ENCODE data around the gene APEH.

The APEH gene

GRCh38 chr3:49673715-49674496 is at the start of gene APEH:
Gene APEH (plus strand): TSS chr3:49674351. CDS start chr3:49674402, 51 bp downstream.
- peak; percentile 92 to 94 for DNase-seq (ENCODE audit: low read depth in 2 of 2)

- no peak for DNase-seq (ENCODE audit: low read depth in 2 of 2)
These were observed 49.1 kb upstream of the APEH start for GRCh38 chr3:49625071-49625470.

- peak; percentile 66 to 73 for DNase-seq (ENCODE audit: low read depth in 2 of 2)
These were observed 48.0 kb upstream of the APEH start for GRCh38 chr3:49626101-49626581.

- no peak for DNase-seq (ENCODE audit: low read depth in 2 of 2)
These were observed 47.4 kb upstream of the APEH start for GRCh38 chr3:49626796-49627195.

- DNase-seq (ENCODE audit: low read depth in 2 of 2) = no peak
These were observed 46.5 kb upstream of the APEH start for GRCh38 chr3:49627634-49628033.

- no peak for DNase-seq (ENCODE audit: low read depth in 2 of 2)
These were observed 45.9 kb upstream of the APEH start for GRCh38 chr3:49628249-49628648.

GRCh38 chr3:49629451-49629850 is 44.7 kb upstream of the APEH start:
- no peak for DNase-seq (ENCODE audit: low read depth in 2 of 2)

GRCh38 chr3:49629866-49630265 is 44.3 kb upstream of the APEH start:
- DNase-seq (ENCODE audit: low read depth in 2 of 2) = no peak

GRCh38 chr3:49630784-49631183 is 43.4 kb upstream of the APEH start:
- DNase-seq (ENCODE audit: low read depth in 2 of 2) = no peak

- DNase-seq (ENCODE audit: low read depth in 2 of 2) = no peak
These were observed 39.4 kb upstream of the APEH start for GRCh38 chr3:49634736-49635135.

- no peak for DNase-seq (ENCODE audit: low read depth in 2 of 2)
These were observed 37.1 kb upstream of the APEH start for GRCh38 chr3:49636883-49637609.

GRCh38 chr3:49638445-49638844 is 35.7 kb upstream of the APEH start:
- DNase-seq (ENCODE audit: low read depth in 2 of 2) = no peak

GRCh38 chr3:49639551-49639950 is 34.6 kb upstream of the APEH start:
- DNase-seq (ENCODE audit: low read depth in 2 of 2) = no peak

GRCh38 chr3:49641292-49641691 is 32.9 kb upstream of the APEH start:
- DNase-seq (ENCODE audit: low read depth in 2 of 2) = no peak

GRCh38 chr3:49641921-49642707 is 32.0 kb upstream of the APEH start:
- no peak for DNase-seq (ENCODE audit: low read depth in 2 of 2)

GRCh38 chr3:49642708-49643145 is 31.4 kb upstream of the APEH start:
- no peak for DNase-seq (ENCODE audit: low read depth in 2 of 2)

- no peak for DNase-seq (ENCODE audit: low read depth in 2 of 2)
These were observed 29.5 kb upstream of the APEH start for GRCh38 chr3:49644684-49645083.

- DNase-seq (ENCODE audit: low read depth in 2 of 2) = no peak
These were observed 27.9 kb upstream of the APEH start for GRCh38 chr3:49646236-49646635.

- no peak for DNase-seq (ENCODE audit: low read depth in 2 of 2)
These were observed 26.4 kb upstream of the APEH start for GRCh38 chr3:49647741-49648140.

GRCh38 chr3:49648354-49649019 is 25.7 kb upstream of the APEH start:
- no peak for DNase-seq (ENCODE audit: low read depth in 2 of 2)

GRCh38 chr3:49649576-49649975 is 24.6 kb upstream of the APEH start:
- no peak for DNase-seq (ENCODE audit: low read depth in 2 of 2)

- DNase-seq (ENCODE audit: low read depth in 2 of 2) = no peak
These were observed 24.0 kb upstream of the APEH start for GRCh38 chr3:49650177-49650576.

All from fibroblast of skin of left biceps (primary cell).